GM12891 (cell line): ENCODE measurements around the gene TRAF6.

Source experiments
- POLR2A ChIP-seq: IDR thresholded peaks from 2 replicates; pipeline ENCODE4 v1.6.1; 2011; ENCODE audit warnings: low read depth, low read length, control low read depth
- POLR2AphosphoS5 ChIP-seq: IDR thresholded peaks from 2 replicates; pipeline ENCODE4 v1.6.1; 2011; ENCODE audit warnings: low read depth, low read length, control low read depth
- SPI1 ChIP-seq: IDR thresholded peaks from 2 replicates; pipeline ENCODE4 v1.6.1; 2011; ENCODE audit warnings: low read depth, low read length, control low read depth
- TAF1 ChIP-seq: IDR thresholded peaks from 2 replicates; pipeline ENCODE4 v1.6.1; 2011; ENCODE audit warnings: low read depth, low read length, control low read depth

DNA sequence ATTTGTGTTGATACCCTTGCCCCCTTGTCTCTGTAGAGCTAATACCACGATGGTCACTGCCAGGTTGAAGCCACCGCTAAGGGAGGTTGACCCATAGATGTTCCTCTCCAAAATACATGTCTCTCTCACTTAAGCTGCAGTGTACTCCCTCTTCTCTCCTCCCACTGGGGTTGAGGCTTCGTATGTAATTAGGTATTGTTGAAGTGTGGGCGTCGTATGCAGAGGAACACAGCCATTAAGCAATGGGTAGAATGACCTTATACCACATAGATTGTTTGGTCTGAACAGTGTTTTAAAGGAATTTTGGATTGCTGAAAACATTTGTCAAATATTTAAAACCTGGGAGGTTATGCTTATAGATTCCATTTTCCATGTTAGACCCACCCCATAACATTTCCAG lies 71.9 kb downstream of the TRAF6 start:
- TF ChIP-seq POLR2AphosphoS5 (no peak), POLR2A (no peak), TAF1 (no peak), SPI1 (no peak)
